ENCODE data around the gene PTPRO. TPM values are rescaled to one million over a fixed set of nuclear protein-coding genes. Genes with fewer than 3 reads are reported as not detected.

The PTPRO gene
- total RNA-seq, 1 donor from 2014 or later: 0.24 TPM

- H3K4me3 Mint-ChIP-seq (ENCODE audit: low read depth): no peak overlapping the region
- peaks cover 10% of the 10 kb centered on the region for H3K9me3 Mint-ChIP-seq (ENCODE audit: low read depth)
- peaks cover 3% of the 10 kb centered on the region for H3K36me3 Mint-ChIP-seq (ENCODE audit: insufficient read depth)
- H3K4me1 Mint-ChIP-seq (ENCODE audit: low read depth): peaks cover 7% of the 10 kb centered on the region
- H3K27ac Mint-ChIP-seq: no peak overlapping the region
- peaks cover 4% of the 10 kb centered on the region for H3K27me3 Mint-ChIP-seq
- no peak for DNase-seq (ENCODE audit: low spot score, unreplicated experiment)
- no peak for TF ChIP-seq CTCF (IDR thresholded peaks at IDR 0.05; ENCODE audit: unreplicated experiment)
These were observed 203.7 kb downstream of the PTPRO start for GRCh38 chr12:15526033-15526432.

GRCh38 chr12:15527201-15528080, 205.1 kb downstream of the PTPRO start:
- Mint-ChIP-seq H3K9me3 (ENCODE audit: low read depth) (peaks cover 10% of the 10 kb centered on the region), H3K27ac (peak overlapping the region; percentile 23), H3K4me3 (ENCODE audit: low read depth) (no peak overlapping the region), H3K36me3 (ENCODE audit: insufficient read depth) (peaks cover 3% of the 10 kb centered on the region), H3K4me1 (ENCODE audit: low read depth) (peaks cover 7% of the 10 kb centered on the region), H3K27me3 (peaks cover 4% of the 10 kb centered on the region)
- DNase-seq (ENCODE audit: low spot score, unreplicated experiment): no peak
- TF ChIP-seq CTCF (IDR thresholded peaks at IDR 0.05; ENCODE audit: unreplicated experiment): peak; percentile 43

- Mint-ChIP-seq H3K27ac (no peak overlapping the region), H3K36me3 (ENCODE audit: insufficient read depth) (peaks cover 3% of the 10 kb centered on the region), H3K4me1 (ENCODE audit: low read depth) (peaks cover 11% of the 10 kb centered on the region), H3K4me3 (ENCODE audit: low read depth) (no peak overlapping the region), H3K27me3 (peaks cover 4% of the 10 kb centered on the region), H3K9me3 (ENCODE audit: low read depth) (peaks cover 10% of the 10 kb centered on the region)
- TF ChIP-seq CTCF (IDR thresholded peaks at IDR 0.05; ENCODE audit: unreplicated experiment): no peak
- no peak for DNase-seq (ENCODE audit: low spot score, unreplicated experiment)
These were observed 206.4 kb downstream of the PTPRO start for GRCh38 chr12:15528666-15529065.

GRCh38 chr12:15530361-15530760, 208.1 kb downstream of the PTPRO start:
- DNase-seq (ENCODE audit: low spot score, unreplicated experiment): no peak
- peaks cover 9% of the 10 kb centered on the region for H3K4me1 Mint-ChIP-seq (ENCODE audit: low read depth)
- no peak overlapping the region for H3K4me3 Mint-ChIP-seq (ENCODE audit: low read depth)
- no peak for TF ChIP-seq CTCF (IDR thresholded peaks at IDR 0.05; ENCODE audit: unreplicated experiment)
- peaks cover 10% of the 10 kb centered on the region for H3K9me3 Mint-ChIP-seq (ENCODE audit: low read depth)
- H3K27ac Mint-ChIP-seq: no peak overlapping the region
- no peaks in the 10 kb centered on the region for H3K27me3 Mint-ChIP-seq
- peaks cover 3% of the 10 kb centered on the region for H3K36me3 Mint-ChIP-seq (ENCODE audit: insufficient read depth)

- Mint-ChIP-seq H3K4me1 (ENCODE audit: low read depth) (peaks cover 8% of the 10 kb centered on the region), H3K36me3 (ENCODE audit: insufficient read depth) (peaks cover 3% of the 10 kb centered on the region), H3K27me3 (no peaks in the 10 kb centered on the region), H3K9me3 (ENCODE audit: low read depth) (peaks cover 10% of the 10 kb centered on the region), H3K4me3 (ENCODE audit: low read depth) (no peak overlapping the region), H3K27ac (no peak overlapping the region)
- peak; percentile 59 for TF ChIP-seq CTCF (IDR thresholded peaks at IDR 0.05; ENCODE audit: unreplicated experiment)
- no peak for DNase-seq (ENCODE audit: low spot score, unreplicated experiment)
These were observed 210.2 kb downstream of the PTPRO start for GRCh38 chr12:15532364-15532977.

Measured in progenitor cell of endocrine pancreas (in vitro differentiated cells).